ENCODE data around the gene FAAH.

- no peak for TF ChIP-seq CTCF (conservative IDR thresholded peaks at IDR 0.05; ENCODE audit: low read depth, low read length)
- no peak for TF ChIP-seq EZH2 (IDR thresholded peaks at IDR 0.05; ENCODE audit: low read length, unreplicated experiment)
- TF ChIP-seq EZH2phosphoT487 (IDR thresholded peaks at IDR 0.05; ENCODE audit: borderline replicate concordance, low read length) = no peak
These were observed 29.6 kb downstream of the FAAH start for GRCh38 chr1:46423574-46424240.
